WTC11 (cell line): ENCODE measurements around the gene TBC1D22A. TPM values are rescaled to one million over a fixed set of nuclear protein-coding genes. Genes with fewer than 3 reads are reported as not detected.

ENCODE experiments used
- ATAC-seq: fragments of 200-7000 bp; cut with Tn5 transposase; 2 replicates; pipeline ENCODE4 v1.10.0; 2021; ENCODE audit warnings: mild to moderate bottlenecking, moderate library complexity
- CTCF ChIA-PET: fragments of 300-600 bp; sonication (Branson Sonifier 250); formaldehyde crosslinking; loops from one replicate; lab custom pipeline; 2021; ENCODE audit warnings: antibody characterized with exemption; lab: Charles Lee
- POLR2A ChIA-PET: fragments of 350-600 bp; sonication (Branson Sonifier 250); formaldehyde crosslinking; loops from one replicate; lab custom pipeline; 2021; ENCODE audit warnings: antibody characterized with exemption; lab: Charles Lee
- DNase-seq: peaks from one replicate; pipeline ENCODE4 v3.0.0; 2021; ENCODE audit warnings: low spot score
- H3K27ac Mint-ChIP-seq: 2 replicates; pipeline ENCODE4 v1.8.0; 2021; ENCODE audit warnings: mixed read lengths
- H3K27me3 Mint-ChIP-seq: 2 replicates; pipeline ENCODE4 v1.8.0; 2021; ENCODE audit warnings: low read depth, mild to moderate bottlenecking, moderate library complexity, mixed read lengths
- H3K36me3 Mint-ChIP-seq: 2 replicates; pipeline ENCODE4 v1.8.0; 2021; ENCODE audit warnings: mixed read lengths
- H3K4me1 Mint-ChIP-seq: 2 replicates; pipeline ENCODE4 v1.8.0; 2022; ENCODE audit warnings: mixed read lengths
- H3K4me3 Mint-ChIP-seq: 2 replicates; pipeline ENCODE4 v1.8.0; 2021; ENCODE audit warnings: mild to moderate bottlenecking, moderate library complexity, mixed read lengths
- H3K9me3 Mint-ChIP-seq: 2 replicates; pipeline ENCODE4 v1.8.0; 2021; ENCODE audit warnings: mixed read lengths
- ELF4 ChIP-seq: sonication (generic); formaldehyde crosslinking; IDR thresholded peaks from 2 replicates; pipeline ENCODE4 v1.8.1; 2022; ENCODE audit warnings: low read depth, mild to moderate bottlenecking, moderate library complexity, missing genetic modification reagents
- ETV6 ChIP-seq: sonication (generic); formaldehyde crosslinking; IDR thresholded peaks from 2 replicates; pipeline ENCODE4 v1.8.1; 2022; ENCODE audit warnings: mild to moderate bottlenecking, missing genetic modification reagents
- IRF2 ChIP-seq: sonication (generic); formaldehyde crosslinking; IDR thresholded peaks from 2 replicates; pipeline ENCODE4 v1.8.0; 2022; ENCODE audit warnings: low read depth, missing genetic modification reagents, borderline replicate concordance
- NR1H2 ChIP-seq: sonication (generic); formaldehyde crosslinking; IDR thresholded peaks from 2 replicates; pipeline ENCODE4 v1.9.0; 2021; ENCODE audit warnings: mild to moderate bottlenecking, moderate library complexity, missing genetic modification reagents
- OVOL2 ChIP-seq: fragments of 250-450 bp; sonication (Bioruptor Pico); IDR thresholded peaks from 2 replicates; pipeline ENCODE4 v1.9.0; 2021; ENCODE audit warnings: mild to moderate bottlenecking, borderline replicate concordance
- SMAD4 ChIP-seq: sonication (generic); formaldehyde crosslinking; IDR thresholded peaks from 2 replicates; pipeline ENCODE4 v1.8.0; 2022; ENCODE audit warnings: mild to moderate bottlenecking, missing genetic modification reagents
- SOX15 ChIP-seq: fragments of 250-450 bp; sonication (Bioruptor Pico); IDR thresholded peaks from 2 replicates; pipeline ENCODE4 v1.9.0; 2021; ENCODE audit warnings: mild to moderate bottlenecking
- ZNF138 ChIP-seq: sonication (generic); formaldehyde crosslinking; conservative IDR thresholded peaks from 2 replicates; pipeline ENCODE4 v1.8.1; 2022; ENCODE audit warnings: mild to moderate bottlenecking, moderate library complexity, missing genetic modification reagents
- ZNF219 ChIP-seq: sonication (generic); formaldehyde crosslinking; IDR thresholded peaks from 2 replicates; pipeline ENCODE4 v1.8.0; 2023; ENCODE audit warnings: missing genetic modification reagents, mild to moderate bottlenecking, borderline replicate concordance
- ZNF263 ChIP-seq: sonication (generic); formaldehyde crosslinking; IDR thresholded peaks from 2 replicates; pipeline ENCODE4 v1.8.1; 2022; ENCODE audit warnings: low read depth, mild to moderate bottlenecking, moderate library complexity, missing genetic modification reagents
- ZNF317 ChIP-seq: sonication (generic); formaldehyde crosslinking; IDR thresholded peaks from 2 replicates; pipeline ENCODE4 v1.8.1; 2023; ENCODE audit warnings: low read depth, mild to moderate bottlenecking, moderate library complexity, missing genetic modification reagents, borderline replicate concordance
- ZNF396 ChIP-seq: fragments of 250-450 bp; sonication (Bioruptor Pico); IDR thresholded peaks from 2 replicates; pipeline ENCODE4 v1.8.0; 2021; ENCODE audit warnings: mild to moderate bottlenecking, moderate library complexity, borderline replicate concordance
- ZNF416 ChIP-seq: fragments of 250-450 bp; sonication (Bioruptor Pico); IDR thresholded peaks from 2 replicates; pipeline ENCODE4 v1.9.0; 2021; ENCODE audit warnings: mild to moderate bottlenecking, inconsistent platforms
- ZNF671 ChIP-seq: fragments of 250-450 bp; sonication (Bioruptor Pico); IDR thresholded peaks from 2 replicates; pipeline ENCODE4 v1.8.0; 2021; ENCODE audit warnings: mild to moderate bottlenecking
- total RNA-seq: library from RNA; stranded (reverse); gene quantifications from 3 replicates; pipeline ENCODE4 v1.2.3, GENCODE V29; 2021
- TF ChIP-seq, protein P1 (sequence below): sonication (generic); formaldehyde crosslinking; IDR thresholded peaks from 2 replicates; pipeline ENCODE4 v1.8.1; 2022; ENCODE audit warnings: mild to moderate bottlenecking, moderate library complexity, missing genetic modification reagents
- TF ChIP-seq, protein P2 (sequence below): sonication (generic); formaldehyde crosslinking; conservative IDR thresholded peaks from 2 replicates; pipeline ENCODE4 v1.8.1; 2023; ENCODE audit warnings: mild to moderate bottlenecking, low read depth, missing genetic modification reagents, moderate library complexity
- TF ChIP-seq, protein P3 (sequence below): fragments of 250-450 bp; sonication (Bioruptor Pico); IDR thresholded peaks from 2 replicates; pipeline ENCODE4 v1.9.0; 2021; ENCODE audit warnings: moderate library complexity, mild to moderate bottlenecking, inconsistent platforms, borderline replicate concordance
- TF ChIP-seq, protein P4 (sequence below): sonication (generic); formaldehyde crosslinking; IDR thresholded peaks from 2 replicates; pipeline ENCODE4 v1.8.0; 2022; ENCODE audit warnings: mild to moderate bottlenecking, missing genetic modification reagents
- TF ChIP-seq, protein P5 (sequence below): sonication (generic); formaldehyde crosslinking; IDR thresholded peaks from 2 replicates; pipeline ENCODE4 v1.8.0; 2022; ENCODE audit warnings: missing genetic modification reagents
- TF ChIP-seq, protein P6 (sequence below): sonication (generic); formaldehyde crosslinking; IDR thresholded peaks from 2 replicates; pipeline ENCODE4 v1.8.1; 2023; ENCODE audit warnings: mild to moderate bottlenecking, missing genetic modification reagents, moderate library complexity
- TF ChIP-seq, protein P7 (sequence below): sonication (generic); formaldehyde crosslinking; IDR thresholded peaks from 2 replicates; pipeline ENCODE4 v1.8.1; 2022; ENCODE audit warnings: mild to moderate bottlenecking, missing genetic modification reagents, moderate library complexity, borderline replicate concordance
- TF ChIP-seq, protein P8 (sequence below): sonication (generic); formaldehyde crosslinking; IDR thresholded peaks from 2 replicates; pipeline ENCODE4 v1.8.1; 2023; ENCODE audit warnings: mild to moderate bottlenecking, missing genetic modification reagents, moderate library complexity

TBC1D22A gene
- total RNA-seq, 1 experiment from 2014 or later = 18.1 TPM

DNA sequence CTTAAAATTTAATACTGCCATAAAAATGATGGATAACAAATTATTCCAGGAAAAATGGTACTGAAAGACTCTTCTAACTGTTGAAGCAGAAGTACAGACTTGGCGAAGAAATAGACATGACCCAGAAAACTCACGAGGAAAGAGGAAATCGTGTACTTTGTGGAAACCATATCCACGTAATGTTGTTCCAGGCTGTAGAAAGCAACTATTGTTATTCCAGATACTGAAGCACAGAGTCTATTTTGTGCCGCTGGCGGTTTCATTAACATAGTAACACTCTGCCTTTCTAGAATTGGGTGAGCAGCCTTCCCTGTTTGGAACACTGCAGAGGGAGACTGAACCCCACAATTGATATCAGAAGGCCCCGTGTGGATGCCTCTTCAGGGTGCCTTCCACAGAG is 310.6 kb downstream of the TBC1D22A start:
- Mint-ChIP-seq H3K9me3 (peaks cover 25% of the 10 kb centered on the region), H3K27me3 (no peaks in the 10 kb centered on the region), H3K4me1 (no peaks in the 10 kb centered on the region), H3K4me3 (no peak overlapping the region), H3K36me3 (peaks cover 11% of the 10 kb centered on the region), H3K27ac (no peak overlapping the region)
- CTCF ChIA-PET = no interaction called here
- ATAC-seq = no peak
- DNase-seq = no peak
- TF ChIP-seq ZNF219 (CRISPR knock-in tag) (no peak), OVOL2 (no peak), ETV6 (CRISPR knock-in tag) (no peak), SOX15 (CRISPR knock-in tag) (no peak), SMAD4 (CRISPR knock-in tag) (no peak)
- TF ChIP-seq, protein P1, sequence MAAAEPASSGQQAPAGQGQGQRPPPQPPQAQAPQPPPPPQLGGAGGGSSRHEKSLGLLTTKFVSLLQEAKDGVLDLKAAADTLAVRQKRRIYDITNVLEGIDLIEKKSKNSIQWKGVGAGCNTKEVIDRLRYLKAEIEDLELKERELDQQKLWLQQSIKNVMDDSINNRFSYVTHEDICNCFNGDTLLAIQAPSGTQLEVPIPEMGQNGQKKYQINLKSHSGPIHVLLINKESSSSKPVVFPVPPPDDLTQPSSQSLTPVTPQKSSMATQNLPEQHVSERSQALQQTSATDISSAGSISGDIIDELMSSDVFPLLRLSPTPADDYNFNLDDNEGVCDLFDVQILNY = no peak
- TF ChIP-seq, protein P2, sequence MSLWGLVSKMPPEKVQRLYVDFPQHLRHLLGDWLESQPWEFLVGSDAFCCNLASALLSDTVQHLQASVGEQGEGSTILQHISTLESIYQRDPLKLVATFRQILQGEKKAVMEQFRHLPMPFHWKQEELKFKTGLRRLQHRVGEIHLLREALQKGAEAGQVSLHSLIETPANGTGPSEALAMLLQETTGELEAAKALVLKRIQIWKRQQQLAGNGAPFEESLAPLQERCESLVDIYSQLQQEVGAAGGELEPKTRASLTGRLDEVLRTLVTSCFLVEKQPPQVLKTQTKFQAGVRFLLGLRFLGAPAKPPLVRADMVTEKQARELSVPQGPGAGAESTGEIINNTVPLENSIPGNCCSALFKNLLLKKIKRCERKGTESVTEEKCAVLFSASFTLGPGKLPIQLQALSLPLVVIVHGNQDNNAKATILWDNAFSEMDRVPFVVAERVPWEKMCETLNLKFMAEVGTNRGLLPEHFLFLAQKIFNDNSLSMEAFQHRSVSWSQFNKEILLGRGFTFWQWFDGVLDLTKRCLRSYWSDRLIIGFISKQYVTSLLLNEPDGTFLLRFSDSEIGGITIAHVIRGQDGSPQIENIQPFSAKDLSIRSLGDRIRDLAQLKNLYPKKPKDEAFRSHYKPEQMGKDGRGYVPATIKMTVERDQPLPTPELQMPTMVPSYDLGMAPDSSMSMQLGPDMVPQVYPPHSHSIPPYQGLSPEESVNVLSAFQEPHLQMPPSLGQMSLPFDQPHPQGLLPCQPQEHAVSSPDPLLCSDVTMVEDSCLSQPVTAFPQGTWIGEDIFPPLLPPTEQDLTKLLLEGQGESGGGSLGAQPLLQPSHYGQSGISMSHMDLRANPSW (CRISPR knock-in tag) = no peak
- POLR2A ChIA-PET = no interaction called here

DNA sequence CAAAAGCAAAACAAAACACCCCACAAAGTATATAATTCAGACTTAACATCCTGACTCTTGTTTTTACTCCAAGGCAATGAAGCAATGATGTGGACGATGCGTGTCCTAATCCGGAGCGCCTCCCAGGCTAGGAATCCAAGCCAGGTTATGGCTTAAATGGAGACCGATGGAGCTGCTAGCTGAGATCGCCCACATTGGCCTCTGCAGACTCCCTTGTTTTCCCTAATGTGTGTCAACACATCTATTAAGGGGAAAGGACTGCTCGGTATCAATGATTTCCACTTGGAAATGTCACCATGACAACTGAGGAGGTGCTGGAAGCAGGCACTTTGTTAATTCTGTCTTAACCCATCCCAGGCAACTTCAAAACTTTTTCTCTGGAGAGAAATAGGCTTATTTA is 311.7 kb downstream of the TBC1D22A start:
- ATAC-seq = no peak
- H3K27ac Mint-ChIP-seq = no peak overlapping the region
- ChIA-PET CTCF (no interaction called here), POLR2A (no interaction called here)
- H3K4me1 Mint-ChIP-seq = no peaks in the 10 kb centered on the region
- peaks cover 16% of the 10 kb centered on the region for H3K36me3 Mint-ChIP-seq
- H3K4me3 Mint-ChIP-seq = no peak overlapping the region
- no peaks in the 10 kb centered on the region; the same call in 1 of the 2 replicates for H3K27me3 Mint-ChIP-seq
- no peak for DNase-seq
- H3K9me3 Mint-ChIP-seq = peaks cover 30% of the 10 kb centered on the region
- TF ChIP-seq, protein P3, sequence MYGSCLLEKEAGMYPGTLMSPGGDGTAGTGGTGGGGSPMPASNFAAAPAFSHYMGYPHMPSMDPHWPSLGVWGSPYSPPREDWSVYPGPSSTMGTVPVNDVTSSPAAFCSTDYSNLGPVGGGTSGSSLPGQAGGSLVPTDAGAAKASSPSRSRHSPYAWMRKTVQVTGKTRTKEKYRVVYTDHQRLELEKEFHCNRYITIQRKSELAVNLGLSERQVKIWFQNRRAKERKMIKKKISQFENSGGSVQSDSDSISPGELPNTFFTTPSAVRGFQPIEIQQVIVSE (CRISPR knock-in tag) = no peak
- TF ChIP-seq, protein P4, sequence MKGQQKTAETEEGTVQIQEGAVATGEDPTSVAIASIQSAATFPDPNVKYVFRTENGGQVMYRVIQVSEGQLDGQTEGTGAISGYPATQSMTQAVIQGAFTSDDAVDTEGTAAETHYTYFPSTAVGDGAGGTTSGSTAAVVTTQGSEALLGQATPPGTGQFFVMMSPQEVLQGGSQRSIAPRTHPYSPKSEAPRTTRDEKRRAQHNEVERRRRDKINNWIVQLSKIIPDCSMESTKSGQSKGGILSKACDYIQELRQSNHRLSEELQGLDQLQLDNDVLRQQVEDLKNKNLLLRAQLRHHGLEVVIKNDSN (CRISPR knock-in tag) = no peak
- TF ChIP-seq ZNF317 (CRISPR knock-in tag) (no peak), ZNF416 (CRISPR knock-in tag) (no peak), IRF2 (CRISPR knock-in tag) (no peak), ZNF671 (CRISPR knock-in tag) (no peak), ELF4 (CRISPR knock-in tag) (no peak), ZNF263 (CRISPR knock-in tag) (no peak), ZNF396 (CRISPR knock-in tag) (no peak), NR1H2 (no peak), ZNF138 (CRISPR knock-in tag) (no peak)
- TF ChIP-seq, protein P5, sequence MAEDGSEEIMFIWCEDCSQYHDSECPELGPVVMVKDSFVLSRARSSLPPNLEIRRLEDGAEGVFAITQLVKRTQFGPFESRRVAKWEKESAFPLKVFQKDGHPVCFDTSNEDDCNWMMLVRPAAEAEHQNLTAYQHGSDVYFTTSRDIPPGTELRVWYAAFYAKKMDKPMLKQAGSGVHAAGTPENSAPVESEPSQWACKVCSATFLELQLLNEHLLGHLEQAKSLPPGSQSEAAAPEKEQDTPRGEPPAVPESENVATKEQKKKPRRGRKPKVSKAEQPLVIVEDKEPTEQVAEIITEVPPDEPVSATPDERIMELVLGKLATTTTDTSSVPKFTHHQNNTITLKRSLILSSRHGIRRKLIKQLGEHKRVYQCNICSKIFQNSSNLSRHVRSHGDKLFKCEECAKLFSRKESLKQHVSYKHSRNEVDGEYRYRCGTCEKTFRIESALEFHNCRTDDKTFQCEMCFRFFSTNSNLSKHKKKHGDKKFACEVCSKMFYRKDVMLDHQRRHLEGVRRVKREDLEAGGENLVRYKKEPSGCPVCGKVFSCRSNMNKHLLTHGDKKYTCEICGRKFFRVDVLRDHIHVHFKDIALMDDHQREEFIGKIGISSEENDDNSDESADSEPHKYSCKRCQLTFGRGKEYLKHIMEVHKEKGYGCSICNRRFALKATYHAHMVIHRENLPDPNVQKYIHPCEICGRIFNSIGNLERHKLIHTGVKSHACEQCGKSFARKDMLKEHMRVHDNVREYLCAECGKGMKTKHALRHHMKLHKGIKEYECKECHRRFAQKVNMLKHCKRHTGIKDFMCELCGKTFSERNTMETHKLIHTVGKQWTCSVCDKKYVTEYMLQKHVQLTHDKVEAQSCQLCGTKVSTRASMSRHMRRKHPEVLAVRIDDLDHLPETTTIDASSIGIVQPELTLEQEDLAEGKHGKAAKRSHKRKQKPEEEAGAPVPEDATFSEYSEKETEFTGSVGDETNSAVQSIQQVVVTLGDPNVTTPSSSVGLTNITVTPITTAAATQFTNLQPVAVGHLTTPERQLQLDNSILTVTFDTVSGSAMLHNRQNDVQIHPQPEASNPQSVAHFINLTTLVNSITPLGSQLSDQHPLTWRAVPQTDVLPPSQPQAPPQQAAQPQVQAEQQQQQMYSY (CRISPR knock-in tag) = no peak
- TF ChIP-seq, protein P6, sequence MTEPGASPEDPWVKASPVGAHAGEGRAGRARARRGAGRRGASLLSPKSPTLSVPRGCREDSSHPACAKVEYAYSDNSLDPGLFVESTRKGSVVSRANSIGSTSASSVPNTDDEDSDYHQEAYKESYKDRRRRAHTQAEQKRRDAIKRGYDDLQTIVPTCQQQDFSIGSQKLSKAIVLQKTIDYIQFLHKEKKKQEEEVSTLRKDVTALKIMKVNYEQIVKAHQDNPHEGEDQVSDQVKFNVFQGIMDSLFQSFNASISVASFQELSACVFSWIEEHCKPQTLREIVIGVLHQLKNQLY (CRISPR knock-in tag) = no peak
- TF ChIP-seq, protein P7, sequence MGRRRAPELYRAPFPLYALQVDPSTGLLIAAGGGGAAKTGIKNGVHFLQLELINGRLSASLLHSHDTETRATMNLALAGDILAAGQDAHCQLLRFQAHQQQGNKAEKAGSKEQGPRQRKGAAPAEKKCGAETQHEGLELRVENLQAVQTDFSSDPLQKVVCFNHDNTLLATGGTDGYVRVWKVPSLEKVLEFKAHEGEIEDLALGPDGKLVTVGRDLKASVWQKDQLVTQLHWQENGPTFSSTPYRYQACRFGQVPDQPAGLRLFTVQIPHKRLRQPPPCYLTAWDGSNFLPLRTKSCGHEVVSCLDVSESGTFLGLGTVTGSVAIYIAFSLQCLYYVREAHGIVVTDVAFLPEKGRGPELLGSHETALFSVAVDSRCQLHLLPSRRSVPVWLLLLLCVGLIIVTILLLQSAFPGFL (CRISPR knock-in tag) = no peak
- TF ChIP-seq, protein P8, sequence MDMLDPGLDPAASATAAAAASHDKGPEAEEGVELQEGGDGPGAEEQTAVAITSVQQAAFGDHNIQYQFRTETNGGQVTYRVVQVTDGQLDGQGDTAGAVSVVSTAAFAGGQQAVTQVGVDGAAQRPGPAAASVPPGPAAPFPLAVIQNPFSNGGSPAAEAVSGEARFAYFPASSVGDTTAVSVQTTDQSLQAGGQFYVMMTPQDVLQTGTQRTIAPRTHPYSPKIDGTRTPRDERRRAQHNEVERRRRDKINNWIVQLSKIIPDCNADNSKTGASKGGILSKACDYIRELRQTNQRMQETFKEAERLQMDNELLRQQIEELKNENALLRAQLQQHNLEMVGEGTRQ (CRISPR knock-in tag) = no peak
